Measurements from ENCODE around the gene PRKAG1. TPM values are rescaled to one million over a fixed set of nuclear protein-coding genes. Genes with fewer than 3 reads are reported as not detected.

The PRKAG1 gene
- total RNA-seq, 1 donor from 2014 or later, result 67.0 TPM

GRCh38 chr12:48954841-48955501, 63.6 kb downstream of the PRKAG1 start:
- intact Hi-C loops (cut with DNase I), result no loop called here
- Histone ChIP-seq H3K27ac (no peak overlapping the region), H3K4me1 (peaks cover 25% of the 10 kb centered on the region), H3K4me3 (no peak overlapping the region), H3K36me3 (peaks cover 0 to 5% of the 10 kb centered on the region in 2 donors), H3K9me3 (no peaks in the 10 kb centered on the region), H3K27me3 (no peaks in the 10 kb centered on the region)
- DNase-seq (ENCODE audit: extremely low spot score in 2 of 2), result no peak
- TF ChIP-seq POLR2A (IDR thresholded peaks at IDR 0.05), result no peak
- no peak for TF ChIP-seq CTCF (IDR thresholded peaks at IDR 0.05)
- no peak for TF ChIP-seq POLR2AphosphoS5 (IDR thresholded peaks at IDR 0.05; ENCODE audit: insufficient read depth in 1 of 2, low read depth in 1 of 2)

GRCh38 chr12:48954061-48954460, 64.5 kb downstream of the PRKAG1 start:
- TF ChIP-seq CTCF (IDR thresholded peaks at IDR 0.05) (no peak), POLR2AphosphoS5 (IDR thresholded peaks at IDR 0.05; ENCODE audit: insufficient read depth in 1 of 2, low read depth in 1 of 2) (no peak), POLR2A (IDR thresholded peaks at IDR 0.05) (no peak)
- peaks cover 0 to 5% of the 10 kb centered on the region in 2 donors for H3K36me3 ChIP-seq
- H3K9me3 ChIP-seq, result no peaks in the 10 kb centered on the region
- no peak for DNase-seq (ENCODE audit: extremely low spot score in 2 of 2)
- intact Hi-C loops (cut with DNase I), result no loop called here
- H3K27ac ChIP-seq, result no peak overlapping the region
- H3K4me3 ChIP-seq, result no peak overlapping the region
- no peaks in the 10 kb centered on the region for H3K27me3 ChIP-seq
- peaks cover 25% of the 10 kb centered on the region for H3K4me1 ChIP-seq

GRCh38 chr12:48952691-48953090, 65.9 kb downstream of the PRKAG1 start:
- peaks cover 0 to 5% of the 10 kb centered on the region in 2 donors for H3K36me3 ChIP-seq
- no peaks in the 10 kb centered on the region for H3K27me3 ChIP-seq
- no peak for TF ChIP-seq POLR2AphosphoS5 (IDR thresholded peaks at IDR 0.05; ENCODE audit: insufficient read depth in 1 of 2, low read depth in 1 of 2)
- no peak for TF ChIP-seq CTCF (IDR thresholded peaks at IDR 0.05)
- TF ChIP-seq POLR2A (IDR thresholded peaks at IDR 0.05), result no peak
- no peaks in the 10 kb centered on the region for H3K9me3 ChIP-seq
- intact Hi-C loops (cut with DNase I), result no loop called here
- H3K4me3 ChIP-seq, result no peak overlapping the region
- peaks cover 26% of the 10 kb centered on the region for H3K4me1 ChIP-seq
- DNase-seq (ENCODE audit: extremely low spot score in 2 of 2), result no peak
- no peak overlapping the region for H3K27ac ChIP-seq

Small RNAs within 50 kb of the gene (small RNA-seq; reads per million reads assigned to genes)
- gene RNU6-940P, result not detected

Other genes with a start within 250 kb of the PRKAG1 start
- 30.0 TPM for gene ADCY6, start 229.7 kb downstream of the PRKAG1 start, total RNA-seq
- gene CACNB3, start 200.3 kb downstream of the PRKAG1 start, total RNA-seq, result 36.1 TPM
- 57.9 TPM for gene DDX23, start 166.6 kb downstream of the PRKAG1 start, total RNA-seq
- 3.9 TPM for gene RND1, start 152.9 kb downstream of the PRKAG1 start, total RNA-seq
- 16.9 TPM for gene FKBP11, start 93.3 kb downstream of the PRKAG1 start, total RNA-seq
- 56.2 TPM for gene ARF3, start 61.3 kb downstream of the PRKAG1 start, total RNA-seq
- gene WNT10B, start 47.0 kb downstream of the PRKAG1 start, total RNA-seq, result 4.7 TPM
- not detected for gene WNT1, start 40.5 kb downstream of the PRKAG1 start, total RNA-seq
- not detected for gene DDN, start 19.4 kb downstream of the PRKAG1 start, total RNA-seq
- 38.8 TPM for gene KMT2D, start 42.0 kb upstream of the PRKAG1 start, total RNA-seq
- gene RHEBL1, start 51.2 kb upstream of the PRKAG1 start, total RNA-seq, result 1.7 TPM
- 1.5 TPM for gene DHH, start 76.0 kb upstream of the PRKAG1 start, total RNA-seq
- 53.3 TPM for gene LMBR1L, start 92.1 kb upstream of the PRKAG1 start, total RNA-seq
- gene TUBA1B, start 112.6 kb upstream of the PRKAG1 start, total RNA-seq, result 638 TPM
- 236 TPM for gene TUBA1A, start 170.3 kb upstream of the PRKAG1 start, total RNA-seq
- gene TUBA1C, start 246.3 kb upstream of the PRKAG1 start, total RNA-seq, result 218 TPM

Measured in vagina (tissue), 2 donors.